GM06990 (cell line): ENCODE results near the gene LSM14B.
"Not testable (repeated sequence)": the region's sequence is repeated elsewhere in the genome, so short reads cannot be mapped to it uniquely, and the experiment has no call there.

Experiments
- DNase-seq: peaks from one replicate; pipeline ENCODE4 v3.0.0-alpha.2; 2011; ENCODE audit not compliant: insufficient read length; ENCODE audit errors: extremely low read depth
- H3K27me3 ChIP-seq: replicated peaks from 2 replicates; pipeline ENCODE4 v1.6.0; 2011; ENCODE audit warnings: low read length; ENCODE audit not compliant: control insufficient read depth, insufficient read depth
- H3K36me3 ChIP-seq: 2 replicates; pipeline ENCODE4 v1.5.1; 2011; ENCODE audit warnings: low read length; ENCODE audit not compliant: control insufficient read depth, insufficient read depth
- H3K4me3 ChIP-seq: replicated peaks from 2 replicates; pipeline ENCODE4 v1.5.1; 2011; ENCODE audit warnings: low read depth, mild to moderate bottlenecking, control low read depth, low read length
- TF ChIP-seq, protein P1 (sequence below): IDR thresholded peaks from 2 replicates; pipeline ENCODE4 v1.5.1; 2011; ENCODE audit warnings: low read length, control low read depth, mild to moderate bottlenecking, inconsistent platforms; ENCODE audit not compliant: insufficient read depth, poor library complexity, severe bottlenecking

LSM14B gene

DNA sequence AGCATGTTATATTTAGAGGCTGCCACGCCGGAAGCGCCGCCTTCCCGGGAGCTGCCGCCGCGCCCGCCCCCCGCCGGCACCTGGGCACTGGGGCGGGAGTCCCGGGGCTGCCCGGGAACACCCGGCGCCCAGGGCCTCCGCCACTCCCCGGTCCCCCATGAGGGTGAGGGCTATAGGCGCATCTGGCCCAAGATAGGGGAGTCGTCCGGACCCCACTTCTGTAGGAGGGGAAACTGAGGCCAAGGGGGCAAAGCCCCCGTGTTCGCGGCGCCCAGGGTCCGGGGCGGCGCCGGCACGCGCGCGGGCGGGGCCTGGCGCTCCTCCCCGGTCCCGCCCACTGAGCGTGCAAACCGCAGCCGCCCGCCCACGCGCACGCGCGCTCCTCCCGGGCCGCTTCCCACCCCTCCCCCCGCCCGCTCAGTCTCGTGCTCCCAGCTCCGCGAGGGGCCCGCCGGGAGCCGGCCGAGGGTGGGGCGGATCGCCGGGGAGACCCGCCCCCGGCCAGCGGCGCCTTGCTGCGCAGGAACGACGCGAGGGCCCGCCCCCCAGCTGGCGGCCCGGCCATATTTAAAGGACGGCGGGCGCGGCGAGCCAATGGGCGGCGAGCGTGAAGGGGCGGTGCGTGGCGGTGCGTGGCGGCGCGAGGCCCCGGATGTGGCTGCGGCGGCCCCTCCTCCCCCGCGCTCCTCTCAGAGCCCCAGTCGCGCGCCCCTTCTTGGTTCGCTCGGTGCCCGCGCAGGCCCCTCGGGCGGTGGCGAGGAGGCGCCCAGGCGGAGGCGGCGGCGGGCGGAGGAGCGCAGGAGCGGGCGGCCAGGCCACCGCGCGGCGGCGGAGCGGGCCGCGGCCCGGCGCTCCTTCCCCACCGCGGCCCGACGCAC is at the start of gene LSM14B:
TSS of gene LSM14B (plus strand) at position 700 of the 878 bp plus-strand sequence. CDS start 192 bp downstream, outside the sequence.
- TF ChIP-seq, protein P1, sequence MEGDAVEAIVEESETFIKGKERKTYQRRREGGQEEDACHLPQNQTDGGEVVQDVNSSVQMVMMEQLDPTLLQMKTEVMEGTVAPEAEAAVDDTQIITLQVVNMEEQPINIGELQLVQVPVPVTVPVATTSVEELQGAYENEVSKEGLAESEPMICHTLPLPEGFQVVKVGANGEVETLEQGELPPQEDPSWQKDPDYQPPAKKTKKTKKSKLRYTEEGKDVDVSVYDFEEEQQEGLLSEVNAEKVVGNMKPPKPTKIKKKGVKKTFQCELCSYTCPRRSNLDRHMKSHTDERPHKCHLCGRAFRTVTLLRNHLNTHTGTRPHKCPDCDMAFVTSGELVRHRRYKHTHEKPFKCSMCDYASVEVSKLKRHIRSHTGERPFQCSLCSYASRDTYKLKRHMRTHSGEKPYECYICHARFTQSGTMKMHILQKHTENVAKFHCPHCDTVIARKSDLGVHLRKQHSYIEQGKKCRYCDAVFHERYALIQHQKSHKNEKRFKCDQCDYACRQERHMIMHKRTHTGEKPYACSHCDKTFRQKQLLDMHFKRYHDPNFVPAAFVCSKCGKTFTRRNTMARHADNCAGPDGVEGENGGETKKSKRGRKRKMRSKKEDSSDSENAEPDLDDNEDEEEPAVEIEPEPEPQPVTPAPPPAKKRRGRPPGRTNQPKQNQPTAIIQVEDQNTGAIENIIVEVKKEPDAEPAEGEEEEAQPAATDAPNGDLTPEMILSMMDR, result no peak
- peak within 1 kb of the TSS; percentile 84 for H3K4me3 ChIP-seq
- no peaks in the 10 kb centered on the region for H3K27me3 ChIP-seq
- DNase-seq, result peak; percentile 99
- peaks cover 11% of the 10 kb centered on the region for H3K36me3 ChIP-seq

DNA sequence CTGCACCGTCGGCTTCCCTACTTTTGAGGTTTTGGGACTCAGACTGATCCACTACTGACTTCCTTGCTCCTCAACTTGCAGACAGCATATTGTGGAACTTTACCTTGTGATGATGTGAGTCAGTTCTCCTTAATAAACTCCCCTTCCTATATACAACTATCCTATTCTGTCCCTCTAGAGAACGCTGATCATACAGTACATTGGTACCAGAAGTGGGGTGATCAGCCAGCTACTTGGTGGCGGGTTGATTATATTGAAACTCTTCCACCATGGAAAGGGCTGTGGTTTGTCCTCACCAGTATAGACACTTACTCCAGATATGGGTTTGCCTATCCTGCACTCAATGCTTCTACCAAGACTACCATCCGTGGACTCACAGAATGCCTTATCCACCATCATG is 49.0 kb upstream of the LSM14B start:
- no peak for DNase-seq
- Histone ChIP-seq H3K36me3 (no peaks in the 10 kb centered on the region), H3K4me3 (no peak overlapping the region), H3K27me3 (no peaks in the 10 kb centered on the region)
- TF ChIP-seq, protein P1, result no peak

DNA sequence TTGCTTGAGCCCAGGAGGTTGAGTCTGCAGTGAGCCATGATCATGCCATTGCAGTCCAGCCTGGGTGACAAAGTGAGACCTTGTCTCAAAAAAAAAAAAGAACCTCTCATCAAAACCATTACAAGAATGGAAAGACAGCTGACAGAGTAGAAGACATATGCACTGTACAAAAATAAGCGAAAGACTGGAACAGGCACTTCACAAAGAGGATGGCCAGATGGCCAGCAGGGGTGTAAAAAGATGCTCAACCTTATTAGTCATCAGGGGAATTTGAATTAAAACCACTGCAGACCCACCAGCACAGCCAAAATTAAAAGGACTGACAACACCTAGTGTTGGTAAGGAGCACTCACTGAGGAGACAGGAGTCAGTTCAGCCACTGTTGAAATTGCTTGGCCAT is 43.1 kb upstream of the LSM14B start:
- no peak overlapping the region for H3K4me3 ChIP-seq
- DNase-seq, result no peak
- no peaks in the 10 kb centered on the region for H3K27me3 ChIP-seq
- TF ChIP-seq, protein P1, result no peak
- no peaks in the 10 kb centered on the region for H3K36me3 ChIP-seq

DNA sequence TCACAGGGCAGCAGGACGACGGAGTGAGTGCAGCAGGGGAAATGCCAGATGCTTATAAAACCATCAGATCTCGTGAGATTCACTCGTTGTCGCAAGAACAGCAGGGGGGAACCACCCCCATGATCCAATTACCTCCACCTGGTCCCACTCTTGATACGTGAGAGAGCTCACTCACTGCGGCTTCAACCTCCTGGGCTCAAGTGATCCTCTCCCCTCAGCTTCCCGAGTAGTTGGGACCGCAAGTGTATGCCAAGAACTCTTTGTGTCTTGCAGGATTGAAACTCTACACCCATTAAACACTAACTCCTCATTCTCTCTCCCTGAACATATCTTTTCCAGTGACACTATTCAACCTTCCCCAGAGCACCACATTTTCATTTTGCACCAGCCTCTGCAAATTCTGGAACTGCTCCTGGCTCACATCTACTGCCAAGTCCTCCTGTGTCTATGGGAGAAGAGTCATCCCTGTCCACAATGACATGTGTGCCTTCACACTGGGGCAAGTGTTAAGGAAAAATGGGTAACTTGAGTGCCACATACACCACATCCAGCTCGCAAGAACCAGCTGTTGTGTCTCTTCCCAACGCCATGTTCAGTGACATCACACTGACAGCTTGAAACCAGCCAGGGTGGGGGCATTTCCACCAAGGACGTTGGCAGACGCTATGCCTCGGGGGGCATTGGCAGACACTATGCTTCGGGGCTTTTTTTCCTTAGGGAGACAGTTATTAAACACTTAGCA is 41.9 kb upstream of the LSM14B start:
- TF ChIP-seq, protein P1, result no peak
- Histone ChIP-seq H3K4me3 (no peak overlapping the region), H3K27me3 (no peaks in the 10 kb centered on the region), H3K36me3 (no peaks in the 10 kb centered on the region)
- no peak for DNase-seq

DNA sequence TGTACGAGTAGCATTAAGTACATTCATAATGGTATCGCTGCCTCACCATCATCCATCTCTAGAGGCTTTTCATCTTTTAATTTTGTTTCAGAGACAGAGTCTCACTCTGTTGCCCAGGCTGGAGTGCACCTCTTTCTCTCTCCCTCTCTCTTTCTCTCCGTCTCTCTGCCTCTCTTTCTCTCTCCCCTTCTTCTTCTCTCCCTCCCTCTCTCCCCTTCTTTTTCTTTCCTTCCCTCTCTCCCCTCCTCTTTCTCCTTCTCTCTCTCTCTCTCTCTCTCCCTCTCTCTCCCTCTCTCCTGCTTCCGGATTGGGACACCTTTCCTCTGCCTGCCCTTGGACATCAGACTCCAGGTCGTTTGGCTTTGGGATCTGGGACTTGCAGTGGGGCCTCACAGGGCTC is 39.0 kb upstream of the LSM14B start:
- Histone ChIP-seq H3K4me3 (no peak overlapping the region), H3K36me3 (no peaks in the 10 kb centered on the region), H3K27me3 (no peaks in the 10 kb centered on the region)
- DNase-seq, result no peak
- TF ChIP-seq, protein P1, result no peak

DNA sequence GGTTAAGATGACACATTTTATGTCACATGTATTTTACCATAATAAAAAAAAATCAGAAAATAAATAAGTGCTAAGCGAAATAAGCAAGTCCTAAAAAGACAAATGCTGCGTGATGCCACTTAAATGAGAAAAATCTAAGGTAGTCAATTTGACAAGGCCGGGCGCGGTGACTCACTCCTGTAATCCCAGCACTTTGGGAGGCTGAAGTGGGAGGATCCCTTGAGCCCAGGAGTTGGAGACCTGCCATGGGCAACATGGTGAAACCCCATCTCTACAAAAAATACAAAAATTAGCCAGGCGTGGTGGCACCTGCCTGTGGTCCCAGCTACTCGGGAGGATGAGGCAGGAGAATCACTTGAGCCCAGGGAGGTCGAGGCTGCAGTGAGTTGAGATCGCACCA is 38.1 kb upstream of the LSM14B start:
- H3K4me3 ChIP-seq, H3K27me3 ChIP-seq: not testable (repeated sequence)

More for the DNA sequence above, 38.1 kb upstream of the LSM14B start:
- not testable (repeated sequence) for H3K36me3 ChIP-seq, DNase-seq
